EL (cell line): ENCODE measurements around the gene MLLT10.

Experiments used
- DNase-seq: peaks from one replicate; pipeline ENCODE4 v3.0.0-alpha.2; 2016

The MLLT10 gene

GRCh38 chr10:21517134-21518031 lies 16.6 kb upstream of the MLLT10 start:
- DNase-seq: peak; percentile 79

- peak; percentile 44 for DNase-seq
Observed at GRCh38 chr10:21518149-21518640, 15.8 kb upstream of the MLLT10 start.

- DNase-seq: peak; percentile 48
Observed at GRCh38 chr10:21518641-21519396, 15.2 kb upstream of the MLLT10 start.

GRCh38 chr10:21519397-21519933 lies 14.6 kb upstream of the MLLT10 start:
- DNase-seq: no peak

- peak; percentile 66 for DNase-seq
Observed at GRCh38 chr10:21519941-21520436, 14.0 kb upstream of the MLLT10 start.

GRCh38 chr10:21520509-21520908 lies 13.5 kb upstream of the MLLT10 start:
- no peak for DNase-seq

- no peak for DNase-seq
Observed at GRCh38 chr10:21520949-21521348, 13.1 kb upstream of the MLLT10 start.

GRCh38 chr10:21521751-21522533 lies 12.1 kb upstream of the MLLT10 start:
- DNase-seq: no peak

- no peak for DNase-seq
Observed at GRCh38 chr10:21522631-21523406, 11.2 kb upstream of the MLLT10 start.

- DNase-seq: peak; percentile 45
Observed at GRCh38 chr10:21523557-21524008, 10.4 kb upstream of the MLLT10 start.

GRCh38 chr10:21524131-21524525 lies 9.9 kb upstream of the MLLT10 start:
- no peak for DNase-seq

GRCh38 chr10:21524526-21525366 lies 9.3 kb upstream of the MLLT10 start:
- peak; percentile 45 for DNase-seq

- peak; percentile 87 for DNase-seq
Observed at GRCh38 chr10:21525367-21526187, 8.5 kb upstream of the MLLT10 start, which contains the start of gene SKIDA1. Gene SKIDA1, minus strand, starts transcription at chr10:21525682. Its CDS starts 7,860 bp downstream, at chr10:21517822.

GRCh38 chr10:21526188-21526859 lies 7.7 kb upstream of the MLLT10 start:
- DNase-seq: peak; percentile 85

GRCh38 chr10:21526860-21527597 lies 7.0 kb upstream of the MLLT10 start:
- DNase-seq: peak; percentile 73

- peak; percentile 50 for DNase-seq
Observed at GRCh38 chr10:21527598-21528235, 6.3 kb upstream of the MLLT10 start.

GRCh38 chr10:21528236-21529031 lies 5.6 kb upstream of the MLLT10 start:
- no peak for DNase-seq
